Esophagus muscularis mucosa (tissue), 2 donors: ENCODE measurements around the gene DNAJC1.

Source experiments
- POLR2A ChIP-seq: fragments of 450-650 bp; IDR thresholded peaks from one replicate; pipeline ENCODE4 v1.6.1; 2017; ENCODE audit warnings: antibody characterized with exemption, moderate library complexity, mild to moderate bottlenecking, low read depth
- POLR2AphosphoS5 ChIP-seq, 2 donors: sonication (generic); formaldehyde crosslinking; IDR thresholded peaks; one replicate each; pipeline ENCODE4 v1.6.1; 2017; ENCODE audit warnings: antibody characterized with exemption in 2 of 2

DNA sequence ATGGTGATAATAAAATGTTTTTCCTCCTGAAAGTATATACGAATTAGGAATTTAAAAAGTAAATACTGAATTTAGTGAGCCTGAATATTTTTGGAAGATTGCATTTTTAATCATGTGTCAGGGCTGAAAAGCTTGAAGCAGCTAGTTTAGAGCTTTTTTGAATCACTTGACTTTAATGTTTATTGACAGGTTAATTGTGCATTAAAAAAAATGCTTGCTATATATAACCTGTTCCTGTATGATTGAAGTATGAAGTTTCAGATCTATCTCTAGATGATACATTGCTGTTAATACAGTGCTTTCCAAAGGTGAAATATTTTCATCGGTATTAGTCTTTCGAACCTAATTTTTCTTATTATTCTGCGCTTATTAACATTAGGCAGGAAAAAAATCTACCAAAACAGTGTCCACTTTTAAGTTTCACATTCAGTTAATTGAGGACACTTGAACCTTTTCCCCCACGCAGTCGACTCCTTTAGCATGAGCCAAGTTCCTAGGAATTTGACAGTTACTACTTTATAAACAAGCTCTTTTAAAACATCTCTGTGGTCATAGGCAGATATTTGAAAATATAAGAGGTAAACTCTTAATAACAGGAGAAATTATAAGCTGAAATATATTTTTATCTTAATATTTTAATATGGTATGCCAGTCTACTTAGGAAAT lies 282.4 kb downstream of the DNAJC1 start:
- TF ChIP-seq POLR2AphosphoS5 (IDR thresholded peaks at IDR 0.05) (no peak), POLR2A (no peak)
